ENCODE measurements around the gene OSR1.
"Not testable (repeated sequence)": the region's sequence is repeated elsewhere in the genome, so short reads cannot be mapped to it uniquely, and the experiment has no call there.

Gene OSR1

GRCh38 chr2:19312949-19313348, 45.5 kb downstream of the OSR1 start:
- H3K4me1 Mint-ChIP-seq, result no peaks in the 10 kb centered on the region
- peaks cover 7% of the 10 kb centered on the region for H3K9me3 Mint-ChIP-seq
- no peak overlapping the region for H3K27ac Mint-ChIP-seq
- H3K4me3 Mint-ChIP-seq, result no peak overlapping the region
- peaks cover 7% of the 10 kb centered on the region for H3K36me3 Mint-ChIP-seq (ENCODE audit: low read depth)
- H3K27me3 Mint-ChIP-seq (ENCODE audit: low read depth), result no peaks in the 10 kb centered on the region
- no peak for TF ChIP-seq CTCF (IDR thresholded peaks at IDR 0.05; ENCODE audit: unreplicated experiment in 3 of 3)

GRCh38 chr2:19306065-19306464, 52.4 kb downstream of the OSR1 start:
- not testable (repeated sequence) for H3K27ac Mint-ChIP-seq; H3K4me3 Mint-ChIP-seq; H3K9me3 Mint-ChIP-seq; H3K27me3 Mint-ChIP-seq (ENCODE audit: low read depth); H3K4me1 Mint-ChIP-seq
- H3K36me3 Mint-ChIP-seq (ENCODE audit: low read depth), result peaks cover 13% of the 10 kb centered on the region

- H3K9me3 Mint-ChIP-seq; H3K27me3 Mint-ChIP-seq (ENCODE audit: low read depth); H3K4me1 Mint-ChIP-seq: not testable (repeated sequence)
- Mint-ChIP-seq H3K36me3 (ENCODE audit: low read depth) (peaks cover 13% of the 10 kb centered on the region), H3K27ac (peak overlapping the region in 1 of 3 experiments; percentile 48), H3K4me3 (peak overlapping the region in 1 of 3 experiments; percentile 22)
These were observed 52.9 kb downstream of the OSR1 start for GRCh38 chr2:19305400-19306055.

- Mint-ChIP-seq H3K27ac (no peak overlapping the region), H3K27me3 (ENCODE audit: low read depth) (no peaks in the 10 kb centered on the region), H3K9me3 (peaks cover 5% of the 10 kb centered on the region), H3K4me1 (peaks cover 16% of the 10 kb centered on the region), H3K4me3 (no peak overlapping the region), H3K36me3 (ENCODE audit: low read depth) (peaks cover 9% of the 10 kb centered on the region)
- TF ChIP-seq CTCF (IDR thresholded peaks at IDR 0.05; ENCODE audit: unreplicated experiment in 3 of 3), result no peak
These were observed 56.7 kb downstream of the OSR1 start for GRCh38 chr2:19301706-19302105.

All from nephron (organoid).